Vagina (tissue), 2 donors: Measurements from ENCODE around the gene GNAQ. TPM values are rescaled to one million over a fixed set of nuclear protein-coding genes. Genes with fewer than 3 reads are reported as not detected.
A peak's percentile ranks its signal among the peaks of the same experiment; 100 is the strongest.

Experiments used
- DNase-seq, 2 donors: peaks; one replicate each; pipeline ENCODE4 v3.0.0-alpha.2; 2017; ENCODE audit errors: extremely low spot score in 2 of 2
- H3K27ac ChIP-seq: fragments of 200-600 bp; sonication (generic); one replicate; pipeline ENCODE4 v1.5.1; 2019
- H3K27me3 ChIP-seq: fragments of 200-600 bp; sonication (generic); one replicate; pipeline ENCODE4 v1.5.1; 2019
- H3K36me3 ChIP-seq, 2 donors: fragments of 200-600 bp; sonication (generic); one replicate each; pipeline ENCODE4 v1.5.1; 2017 to 2019
- H3K4me1 ChIP-seq: fragments of 200-600 bp; sonication (generic); one replicate; pipeline ENCODE4 v1.5.1; 2019
- H3K4me3 ChIP-seq, 2 donors: fragments of 200-600 bp; sonication (generic); 1 replicate in 1 of 2; 2 replicates in 1 of 2; pipeline ENCODE4 v1.5.1; 2016 to 2019
- H3K9me3 ChIP-seq: fragments of 200-600 bp; sonication (generic); one replicate; pipeline ENCODE4 v1.5.1; 2019
- POLR2A ChIP-seq, 2 donors: fragments of 450-650 bp; IDR thresholded peaks; one replicate each; pipeline ENCODE4 v1.6.1; 2017; ENCODE audit warnings: antibody characterized with exemption in 2 of 2, mild to moderate bottlenecking in 2 of 2, moderate library complexity in 2 of 2
- POLR2AphosphoS5 ChIP-seq, 2 donors: sonication (generic); formaldehyde crosslinking; IDR thresholded peaks; one replicate each; pipeline ENCODE4 v1.9.0; 2017; ENCODE audit warnings: antibody characterized with exemption in 2 of 2, mild to moderate bottlenecking in 2 of 2, low read depth in 1 of 2; ENCODE audit not compliant: insufficient read depth in 1 of 2
- intact Hi-C: fragments of 100-400 bp; cut with DNase I; formaldehyde crosslinking; loops from one replicate; pipeline ENCODE4 v1.15.1; 2023
- total RNA-seq: library from RNA; depleted of rRNA; stranded (reverse); fragments of >200 nt; gene quantifications from one replicate; pipeline ENCODE4 v1.2.3, GENCODE V29; 2016
- TF ChIP-seq, protein P1 (sequence below), 3 experiments: fragments of 450-650 bp in 2 of 3; fragments of 200-600 bp in 1 of 3; sonication (generic) in 1 of 3; IDR thresholded peaks; one replicate each; pipeline ENCODE4 v1.5.1; 2017 to 2019; ENCODE audit warnings: antibody characterized with exemption in 3 of 3, mild to moderate bottlenecking in 2 of 3, moderate library complexity in 2 of 3

The GNAQ gene
- total RNA-seq, 1 donor from 2014 or later: 31.9 TPM

DNA sequence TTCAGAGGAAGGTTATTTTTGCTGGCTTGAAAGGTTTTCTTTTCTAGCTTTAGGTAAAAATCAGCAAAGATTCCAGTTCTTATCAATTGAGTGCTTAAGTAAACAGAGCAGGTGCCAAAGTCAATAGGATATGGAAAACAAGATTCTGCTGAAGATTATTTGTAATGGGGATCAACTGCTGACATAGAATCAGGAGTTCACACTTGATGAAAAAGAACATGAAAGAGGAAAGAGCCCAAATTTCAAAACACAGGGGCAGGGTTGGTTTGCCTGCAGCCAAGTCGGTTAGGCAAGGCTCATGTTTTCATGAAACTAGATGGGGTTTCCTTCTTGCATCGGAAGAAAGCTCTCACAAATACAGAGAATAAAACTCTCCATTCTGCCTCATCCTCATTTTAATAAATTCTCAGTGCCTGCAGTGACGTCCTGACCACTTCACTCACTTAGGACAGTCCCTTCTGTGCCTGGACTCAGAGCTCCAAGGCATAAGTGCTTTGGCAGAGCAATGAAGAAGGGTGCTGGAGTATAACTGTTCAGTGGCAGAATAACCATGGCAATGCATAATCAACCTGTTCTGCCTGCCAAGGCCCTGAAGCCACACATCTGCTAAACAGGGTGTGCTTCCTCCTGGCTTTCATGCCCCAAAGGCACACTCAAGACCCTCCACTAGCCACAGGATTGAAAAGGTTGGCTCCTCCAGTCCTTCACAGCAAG, 179.6 kb downstream of the GNAQ start:
- no peaks in the 10 kb centered on the region for H3K9me3 ChIP-seq
- H3K4me3 ChIP-seq: no peak overlapping the region
- H3K27ac ChIP-seq: peak overlapping the region; percentile 47
- H3K27me3 ChIP-seq: no peaks in the 10 kb centered on the region
- DNase-seq: no peak
- intact Hi-C loops: no loop called here
- no peak for TF ChIP-seq POLR2A (IDR thresholded peaks at IDR 0.05)
- TF ChIP-seq POLR2AphosphoS5 (IDR thresholded peaks at IDR 0.05; ENCODE audit: insufficient read depth in 1 of 2, low read depth in 1 of 2): no peak
- TF ChIP-seq, protein P1, sequence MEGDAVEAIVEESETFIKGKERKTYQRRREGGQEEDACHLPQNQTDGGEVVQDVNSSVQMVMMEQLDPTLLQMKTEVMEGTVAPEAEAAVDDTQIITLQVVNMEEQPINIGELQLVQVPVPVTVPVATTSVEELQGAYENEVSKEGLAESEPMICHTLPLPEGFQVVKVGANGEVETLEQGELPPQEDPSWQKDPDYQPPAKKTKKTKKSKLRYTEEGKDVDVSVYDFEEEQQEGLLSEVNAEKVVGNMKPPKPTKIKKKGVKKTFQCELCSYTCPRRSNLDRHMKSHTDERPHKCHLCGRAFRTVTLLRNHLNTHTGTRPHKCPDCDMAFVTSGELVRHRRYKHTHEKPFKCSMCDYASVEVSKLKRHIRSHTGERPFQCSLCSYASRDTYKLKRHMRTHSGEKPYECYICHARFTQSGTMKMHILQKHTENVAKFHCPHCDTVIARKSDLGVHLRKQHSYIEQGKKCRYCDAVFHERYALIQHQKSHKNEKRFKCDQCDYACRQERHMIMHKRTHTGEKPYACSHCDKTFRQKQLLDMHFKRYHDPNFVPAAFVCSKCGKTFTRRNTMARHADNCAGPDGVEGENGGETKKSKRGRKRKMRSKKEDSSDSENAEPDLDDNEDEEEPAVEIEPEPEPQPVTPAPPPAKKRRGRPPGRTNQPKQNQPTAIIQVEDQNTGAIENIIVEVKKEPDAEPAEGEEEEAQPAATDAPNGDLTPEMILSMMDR (IDR thresholded peaks at IDR 0.05): no peak
- H3K4me1 ChIP-seq: peaks cover 31% of the 10 kb centered on the region
- no peaks in the 10 kb centered on the region for H3K36me3 ChIP-seq

DNA sequence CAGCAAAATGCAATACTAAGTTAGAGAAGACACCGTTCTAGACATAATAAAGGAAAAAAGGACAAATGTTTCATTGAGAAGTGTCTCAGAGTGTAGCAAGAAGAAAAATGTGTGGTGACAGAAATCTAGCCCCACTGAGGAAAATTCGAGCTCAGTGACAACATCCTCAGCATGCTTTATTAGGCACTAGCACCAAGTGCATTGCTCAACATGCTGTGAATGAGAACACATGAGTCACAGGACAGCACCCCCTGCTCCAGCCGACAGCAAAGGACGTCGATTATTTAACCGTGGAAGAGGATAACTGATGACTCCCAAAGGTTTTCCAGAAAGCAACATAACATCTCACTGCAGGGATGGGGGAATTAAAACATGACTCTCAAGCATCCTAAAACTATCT, 182.7 kb downstream of the GNAQ start:
- Histone ChIP-seq H3K4me3 (no peak overlapping the region), H3K36me3 (no peaks in the 10 kb centered on the region), H3K27me3 (no peaks in the 10 kb centered on the region), H3K4me1 (peaks cover 29% of the 10 kb centered on the region), H3K9me3 (no peaks in the 10 kb centered on the region), H3K27ac (peak overlapping the region; percentile 71)
- DNase-seq: peak in 1 of 2 donors; percentile 98
- intact Hi-C loops: no loop called here
- peak; percentile 24 to 89 for TF ChIP-seq POLR2AphosphoS5 (IDR thresholded peaks at IDR 0.05; ENCODE audit: insufficient read depth in 1 of 2, low read depth in 1 of 2)
- TF ChIP-seq, protein P1 (IDR thresholded peaks at IDR 0.05): no peak
- no peak for TF ChIP-seq POLR2A (IDR thresholded peaks at IDR 0.05)

DNA sequence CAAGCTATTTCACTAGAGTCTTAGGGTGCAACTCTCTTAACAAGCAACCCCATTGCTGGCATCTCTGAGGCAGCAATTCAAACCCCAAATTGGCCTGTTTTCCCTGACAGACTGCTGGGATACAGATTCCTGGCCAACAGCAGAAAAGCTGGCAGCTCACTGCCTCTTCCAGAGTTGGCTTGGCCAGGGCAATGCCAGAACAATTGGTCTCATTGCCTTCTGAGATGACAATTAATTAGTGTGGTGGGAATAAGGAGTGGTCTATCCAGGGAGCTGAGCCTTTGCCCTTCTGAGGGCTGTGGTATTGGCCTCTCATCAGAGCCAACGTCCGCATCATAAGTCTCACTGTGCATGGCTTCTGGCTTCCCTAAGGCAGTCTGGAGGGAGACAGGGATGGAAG, 183.2 kb downstream of the GNAQ start:
- DNase-seq: no peak
- no peaks in the 10 kb centered on the region for H3K9me3 ChIP-seq
- H3K4me3 ChIP-seq: no peak overlapping the region
- H3K27ac ChIP-seq: peak overlapping the region; percentile 71
- H3K36me3 ChIP-seq: no peaks in the 10 kb centered on the region
- H3K27me3 ChIP-seq: no peaks in the 10 kb centered on the region
- intact Hi-C loops: no loop called here
- TF ChIP-seq, protein P1 (IDR thresholded peaks at IDR 0.05): no peak
- no peak for TF ChIP-seq POLR2A (IDR thresholded peaks at IDR 0.05)
- no peak for TF ChIP-seq POLR2AphosphoS5 (IDR thresholded peaks at IDR 0.05; ENCODE audit: insufficient read depth in 1 of 2, low read depth in 1 of 2)
- peaks cover 29% of the 10 kb centered on the region for H3K4me1 ChIP-seq

DNA sequence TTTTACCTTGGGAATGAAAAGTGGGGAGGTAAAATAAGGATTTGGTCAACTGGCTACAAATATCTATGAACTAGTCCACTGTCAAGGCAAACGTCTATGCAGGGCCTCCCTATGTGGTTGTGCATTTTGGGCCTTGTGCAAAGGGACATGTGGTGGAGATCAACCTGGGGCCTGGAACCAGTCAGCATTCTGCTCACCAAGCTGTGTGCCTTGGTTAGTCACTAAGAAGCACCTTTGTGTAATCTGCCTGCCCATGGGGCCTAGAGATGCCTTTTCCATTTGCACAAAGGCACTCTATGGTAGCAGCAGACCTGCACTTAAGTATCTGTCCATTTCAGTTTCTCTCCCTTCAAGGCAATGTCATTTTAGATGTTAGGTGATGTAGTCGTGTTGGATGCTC, 184.0 kb downstream of the GNAQ start:
- Histone ChIP-seq H3K27ac (peak overlapping the region; percentile 71), H3K4me1 (peaks cover 30% of the 10 kb centered on the region), H3K27me3 (no peaks in the 10 kb centered on the region), H3K9me3 (no peaks in the 10 kb centered on the region), H3K36me3 (no peaks in the 10 kb centered on the region), H3K4me3 (no peak overlapping the region)
- intact Hi-C loops: no loop called here
- no peak for DNase-seq
- TF ChIP-seq POLR2A (IDR thresholded peaks at IDR 0.05): no peak
- TF ChIP-seq, protein P1 (IDR thresholded peaks at IDR 0.05): no peak

DNA sequence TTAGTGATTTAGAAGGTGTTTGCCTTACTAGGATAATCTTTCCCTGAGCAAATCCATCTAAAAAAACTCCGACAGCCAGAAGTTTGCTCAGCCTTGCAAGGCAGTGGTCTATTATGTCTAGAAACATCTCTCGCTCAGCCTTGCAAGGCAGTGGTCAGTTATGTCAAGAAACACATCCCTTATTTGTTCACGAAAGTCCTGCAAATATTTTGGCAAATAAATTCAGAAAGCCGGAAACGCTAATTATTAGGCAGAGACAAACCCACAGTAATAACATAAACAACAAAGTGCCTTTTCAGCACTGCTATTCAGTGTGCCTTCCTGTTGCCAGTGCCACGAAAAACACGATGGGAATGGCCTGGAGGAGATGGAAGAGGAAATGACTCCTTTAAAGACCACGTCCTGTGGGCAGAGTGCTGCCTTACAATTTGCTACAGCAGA, 184.5 kb downstream of the GNAQ start:
- H3K36me3 ChIP-seq: no peaks in the 10 kb centered on the region
- intact Hi-C loops: no loop called here
- no peaks in the 10 kb centered on the region for H3K9me3 ChIP-seq
- DNase-seq: no peak
- H3K27ac ChIP-seq: peak overlapping the region; percentile 16
- peak in 1 of 2 donors; percentile 76 for TF ChIP-seq POLR2AphosphoS5 (IDR thresholded peaks at IDR 0.05; ENCODE audit: insufficient read depth in 1 of 2, low read depth in 1 of 2)
- TF ChIP-seq, protein P1 (IDR thresholded peaks at IDR 0.05): no peak
- no peaks in the 10 kb centered on the region for H3K27me3 ChIP-seq
- H3K4me1 ChIP-seq: peaks cover 31% of the 10 kb centered on the region
- H3K4me3 ChIP-seq: no peak overlapping the region
